PC-9 (cell line): Measurements from ENCODE around the gene APOBEC2. TPM values are rescaled to one million over a fixed set of nuclear protein-coding genes. Genes with fewer than 3 reads are reported as not detected.

ENCODE experiments used
- BruUV-seq: library from RNA; stranded (reverse); fragments of 400-500 nt; replicated peaks from 2 replicates; lab custom pipeline; 2021; lab: Mats Ljungman, UMichigan
- CTCF ChIA-PET: fragments of 300-600 bp; sonication (Branson Sonifier 250); formaldehyde crosslinking; loops from one replicate; lab custom pipeline; 2022; ENCODE audit warnings: antibody characterized with exemption; lab: Charles Lee
- POLR2A ChIA-PET: fragments of 300-600 bp; sonication (Branson Sonifier 250); formaldehyde crosslinking; loops from one replicate; lab custom pipeline; 2022; ENCODE audit warnings: antibody characterized with exemption; ENCODE audit not compliant: unreplicated experiment; lab: Charles Lee
- DNase-seq, 2 experiments: peaks; one replicate each; pipeline versions ENCODE4 v3.0.0 to v3.0.0-alpha.2; 2015 to 2022; ENCODE audit warnings: mixed read lengths in 1 of 2
- H2AFZ ChIP-seq: fragments of 200-600 bp; sonication (generic); 2 replicates; pipeline ENCODE4 v1.8.1; 2017; ENCODE audit warnings: antibody characterized with exemption
- H3F3A ChIP-seq: fragments of 200-600 bp; sonication (generic); 2 replicates; pipeline ENCODE4 v1.8.1; 2017; ENCODE audit warnings: antibody characterized with exemption, mild to moderate bottlenecking, low read depth; ENCODE audit not compliant: insufficient read depth
- H3K27ac ChIP-seq: fragments of 200-600 bp; sonication (generic); 2 replicates; pipeline ENCODE4 v1.6.1; 2016; ENCODE audit warnings: mixed run types
- H3K27me3 ChIP-seq: fragments of 200-600 bp; sonication (generic); 2 replicates; pipeline ENCODE4 v1.6.1; 2016; ENCODE audit warnings: low read depth, mixed run types; ENCODE audit not compliant: insufficient read depth
- H3K36me3 ChIP-seq: fragments of 200-600 bp; sonication (generic); 2 replicates; pipeline ENCODE4 v1.6.1; 2016; ENCODE audit warnings: low read depth, mixed run types
- H3K4me1 ChIP-seq: fragments of 200-600 bp; sonication (generic); replicated peaks from 2 replicates; pipeline ENCODE4 v1.6.1; 2016; ENCODE audit warnings: mixed run types; ENCODE audit not compliant: insufficient read depth
- H3K4me2 ChIP-seq: fragments of 200-600 bp; sonication (generic); 2 replicates; pipeline ENCODE4 v1.6.1; 2017; ENCODE audit warnings: mixed run types
- H3K4me3 ChIP-seq: fragments of 200-600 bp; sonication (generic); 2 replicates; pipeline ENCODE4 v1.6.1; 2016; ENCODE audit warnings: mixed run types
- H3K79me2 ChIP-seq: fragments of 200-600 bp; sonication (generic); 2 replicates; pipeline ENCODE4 v1.6.1; 2017; ENCODE audit warnings: low read depth, mixed run types
- H3K9me2 ChIP-seq: fragments of 200-600 bp; sonication (generic); 2 replicates; pipeline ENCODE4 v1.8.1; 2017; ENCODE audit warnings: mild to moderate bottlenecking; ENCODE audit not compliant: insufficient read depth
- H3K9me3 ChIP-seq: fragments of 200-600 bp; sonication (generic); 2 replicates; pipeline ENCODE4 v1.8.1; 2016; ENCODE audit warnings: low read depth; ENCODE audit not compliant: insufficient read depth
- H4K20me1 ChIP-seq: fragments of 200-600 bp; sonication (generic); 2 replicates; pipeline ENCODE4 v1.8.1; 2017; ENCODE audit not compliant: insufficient read depth
- EZH2 ChIP-seq: fragments of 200-600 bp; sonication (generic); IDR thresholded peaks from 2 replicates; pipeline ENCODE4 v1.8.0; 2017; ENCODE audit warnings: antibody characterized with exemption, low read depth
- intact Hi-C: fragments of 100-400 bp; cut with micrococcal nuclease; formaldehyde crosslinking; loops from one replicate; pipeline ENCODE4 v1.10.0; 2022; ENCODE audit not compliant: unreplicated experiment
- total RNA-seq: library from RNA; stranded (reverse); gene quantifications from 2 replicates; pipeline ENCODE4 v1.2.3, GENCODE V29; 2021
- TF ChIP-seq, protein P1 (sequence below): fragments of 200-600 bp; sonication (generic); conservative IDR thresholded peaks from 2 replicates; pipeline ENCODE4 v1.6.1; 2017; ENCODE audit warnings: mixed run types, antibody characterized with exemption, mild to moderate bottlenecking, moderate library complexity

The APOBEC2 gene
- total RNA-seq, 1 experiment from 2014 or later: not detected

DNA sequence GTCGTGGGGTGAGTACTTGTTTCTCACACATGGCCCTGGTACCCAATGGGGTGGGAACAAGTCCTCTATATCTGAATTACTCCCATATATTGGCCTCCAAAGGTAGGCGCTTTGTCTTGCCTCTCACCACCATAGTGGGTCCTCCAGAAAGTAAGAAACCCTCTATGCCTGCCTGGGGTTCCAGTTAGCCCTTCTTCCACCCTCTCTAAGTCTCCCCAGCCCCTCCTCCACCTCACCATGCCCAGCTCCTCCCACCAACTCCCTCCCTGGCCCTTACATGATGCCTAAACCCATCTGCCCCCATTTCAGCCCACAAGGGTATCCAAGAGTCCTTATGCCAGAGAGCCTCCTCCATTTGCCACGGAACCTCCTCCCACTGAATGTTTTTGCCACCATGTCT lies 9.9 kb upstream of the APOBEC2 start:
- ChIA-PET CTCF (interaction anchor here (0.8 kb wide), 1 partner anchor 45 kb away, joined by 4 read pairs; no protein-coding TSS in a partner anchor), POLR2A (no interaction called here)
- no peaks in the 10 kb centered on the region for H3K36me3 ChIP-seq
- H3K79me2 ChIP-seq: no peaks in the 10 kb centered on the region
- H2AFZ ChIP-seq: no peak overlapping the region
- no peak overlapping the region for H3K27ac ChIP-seq
- no peak for DNase-seq
- no peaks in the 10 kb centered on the region for H3K9me2 ChIP-seq
- no peaks in the 10 kb centered on the region; the same call in 1 of the 2 replicates for H3F3A ChIP-seq
- no peak overlapping the region for H3K4me2 ChIP-seq
- H4K20me1 ChIP-seq: no peaks in the 10 kb centered on the region
- no peak overlapping the region for H3K4me3 ChIP-seq
- TF ChIP-seq EZH2: no peak
- TF ChIP-seq, protein P1, sequence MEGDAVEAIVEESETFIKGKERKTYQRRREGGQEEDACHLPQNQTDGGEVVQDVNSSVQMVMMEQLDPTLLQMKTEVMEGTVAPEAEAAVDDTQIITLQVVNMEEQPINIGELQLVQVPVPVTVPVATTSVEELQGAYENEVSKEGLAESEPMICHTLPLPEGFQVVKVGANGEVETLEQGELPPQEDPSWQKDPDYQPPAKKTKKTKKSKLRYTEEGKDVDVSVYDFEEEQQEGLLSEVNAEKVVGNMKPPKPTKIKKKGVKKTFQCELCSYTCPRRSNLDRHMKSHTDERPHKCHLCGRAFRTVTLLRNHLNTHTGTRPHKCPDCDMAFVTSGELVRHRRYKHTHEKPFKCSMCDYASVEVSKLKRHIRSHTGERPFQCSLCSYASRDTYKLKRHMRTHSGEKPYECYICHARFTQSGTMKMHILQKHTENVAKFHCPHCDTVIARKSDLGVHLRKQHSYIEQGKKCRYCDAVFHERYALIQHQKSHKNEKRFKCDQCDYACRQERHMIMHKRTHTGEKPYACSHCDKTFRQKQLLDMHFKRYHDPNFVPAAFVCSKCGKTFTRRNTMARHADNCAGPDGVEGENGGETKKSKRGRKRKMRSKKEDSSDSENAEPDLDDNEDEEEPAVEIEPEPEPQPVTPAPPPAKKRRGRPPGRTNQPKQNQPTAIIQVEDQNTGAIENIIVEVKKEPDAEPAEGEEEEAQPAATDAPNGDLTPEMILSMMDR: no peak
- H3K27me3 ChIP-seq: no peaks in the 10 kb centered on the region
- intact Hi-C loops: no loop called here
- H3K9me3 ChIP-seq: no peaks in the 10 kb centered on the region
- BruUV-seq: no TSS peak
- peaks cover 12% of the 10 kb centered on the region for H3K4me1 ChIP-seq

DNA sequence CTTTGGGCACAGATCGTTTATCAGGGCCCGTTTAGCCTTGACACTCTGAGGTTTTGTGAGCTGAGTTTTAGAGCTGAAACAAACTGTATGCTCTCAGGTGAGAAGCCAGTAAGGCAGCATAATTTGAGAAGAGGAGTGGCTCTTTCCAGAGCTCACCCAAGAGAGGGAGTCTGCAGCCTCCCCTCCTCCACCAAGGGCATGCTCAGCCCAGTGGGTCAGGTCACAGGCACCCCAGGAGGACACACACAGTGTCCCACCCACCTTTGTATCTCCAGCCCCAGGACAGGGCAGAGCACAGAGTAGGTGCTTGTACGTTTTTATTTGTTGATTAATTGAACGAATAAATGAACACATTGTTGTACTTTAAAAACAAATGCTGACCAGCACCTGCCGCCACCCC lies 7.3 kb upstream of the APOBEC2 start:
- no peak for DNase-seq
- Histone ChIP-seq H3K4me1 (peaks cover 7% of the 10 kb centered on the region), H4K20me1 (no peaks in the 10 kb centered on the region), H3K27ac (no peak overlapping the region), H3F3A (no peaks in the 10 kb centered on the region), H3K4me3 (no peak overlapping the region), H3K27me3 (no peaks in the 10 kb centered on the region), H3K9me2 (no peaks in the 10 kb centered on the region), H3K4me2 (no peak overlapping the region), H2AFZ (no peak overlapping the region), H3K36me3 (no peaks in the 10 kb centered on the region), H3K79me2 (no peaks in the 10 kb centered on the region), H3K9me3 (no peaks in the 10 kb centered on the region)
- ChIA-PET POLR2A (no interaction called here), CTCF (interaction anchor here (0.6 kb wide), 1 partner anchor 19 kb away, joined by 3 read pairs; no protein-coding TSS in a partner anchor)
- intact Hi-C loops: no loop called here
- TF ChIP-seq EZH2: no peak
- TF ChIP-seq, protein P1: no peak
- BruUV-seq: no TSS peak

DNA sequence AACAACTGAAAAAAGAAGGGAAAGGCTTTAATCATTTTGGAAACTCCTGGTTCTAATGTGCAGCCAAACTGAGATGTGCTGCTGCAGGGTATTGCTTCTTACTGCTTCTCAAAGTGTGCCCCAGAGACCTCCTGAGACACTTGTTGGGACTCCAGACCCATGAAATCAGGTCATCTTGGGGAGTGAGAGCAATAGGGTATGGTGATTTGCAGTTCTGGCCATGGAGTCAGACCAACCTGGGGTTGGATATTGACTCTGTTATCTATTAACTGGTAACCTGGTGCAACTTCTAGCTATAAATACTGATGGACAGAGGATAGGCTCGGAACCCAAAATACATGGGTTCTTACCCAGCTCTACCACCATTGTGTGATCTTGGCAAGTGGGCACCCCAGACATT lies 6.9 kb upstream of the APOBEC2 start:
- Histone ChIP-seq H3K4me2 (no peak overlapping the region), H3K4me3 (no peak overlapping the region), H3K27me3 (no peaks in the 10 kb centered on the region), H4K20me1 (no peaks in the 10 kb centered on the region), H3K9me3 (no peaks in the 10 kb centered on the region), H2AFZ (no peak overlapping the region), H3K9me2 (no peaks in the 10 kb centered on the region), H3K36me3 (no peaks in the 10 kb centered on the region), H3K79me2 (no peaks in the 10 kb centered on the region), H3K27ac (no peak overlapping the region), H3F3A (no peaks in the 10 kb centered on the region), H3K4me1 (peaks cover 3% of the 10 kb centered on the region; the same call in 1 of the 2 replicates)
- TF ChIP-seq, protein P1: no peak
- TF ChIP-seq EZH2: no peak
- DNase-seq: no peak
- no TSS peak for BruUV-seq
- CTCF ChIA-PET: interaction anchor here (0.6 kb wide), 1 partner anchor 19 kb away, joined by 3 read pairs; no protein-coding TSS in a partner anchor
- intact Hi-C loops: no loop called here
- POLR2A ChIA-PET: no interaction called here
